Measurements from ENCODE around the gene CDS1.

CDS1 gene

DNA sequence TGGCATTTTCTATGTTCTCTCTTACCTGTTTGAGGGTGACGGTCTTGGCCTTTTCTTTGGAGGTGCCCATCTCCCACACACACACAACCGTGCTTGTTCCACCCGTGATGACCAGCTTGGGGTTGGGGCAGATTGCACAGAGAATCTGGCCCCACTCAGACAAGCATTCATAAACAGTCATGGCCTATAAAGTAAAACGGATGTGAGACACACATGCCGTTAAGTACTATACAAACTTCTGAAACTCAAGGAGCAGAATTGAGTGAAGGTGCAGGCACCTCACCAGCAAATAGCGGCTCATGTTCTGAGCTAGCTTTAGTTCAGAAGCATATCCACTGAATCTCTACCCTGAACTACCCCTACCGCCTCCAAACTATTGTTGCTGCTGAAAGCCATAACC is 107.6 kb downstream of the CDS1 start:
- TF ChIP-seq, protein P1, sequence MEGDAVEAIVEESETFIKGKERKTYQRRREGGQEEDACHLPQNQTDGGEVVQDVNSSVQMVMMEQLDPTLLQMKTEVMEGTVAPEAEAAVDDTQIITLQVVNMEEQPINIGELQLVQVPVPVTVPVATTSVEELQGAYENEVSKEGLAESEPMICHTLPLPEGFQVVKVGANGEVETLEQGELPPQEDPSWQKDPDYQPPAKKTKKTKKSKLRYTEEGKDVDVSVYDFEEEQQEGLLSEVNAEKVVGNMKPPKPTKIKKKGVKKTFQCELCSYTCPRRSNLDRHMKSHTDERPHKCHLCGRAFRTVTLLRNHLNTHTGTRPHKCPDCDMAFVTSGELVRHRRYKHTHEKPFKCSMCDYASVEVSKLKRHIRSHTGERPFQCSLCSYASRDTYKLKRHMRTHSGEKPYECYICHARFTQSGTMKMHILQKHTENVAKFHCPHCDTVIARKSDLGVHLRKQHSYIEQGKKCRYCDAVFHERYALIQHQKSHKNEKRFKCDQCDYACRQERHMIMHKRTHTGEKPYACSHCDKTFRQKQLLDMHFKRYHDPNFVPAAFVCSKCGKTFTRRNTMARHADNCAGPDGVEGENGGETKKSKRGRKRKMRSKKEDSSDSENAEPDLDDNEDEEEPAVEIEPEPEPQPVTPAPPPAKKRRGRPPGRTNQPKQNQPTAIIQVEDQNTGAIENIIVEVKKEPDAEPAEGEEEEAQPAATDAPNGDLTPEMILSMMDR (IDR thresholded peaks at IDR 0.05; ENCODE audit: low read depth, low read length): no peak
- peak overlapping the region; percentile 36 for H3K4me3 ChIP-seq (ENCODE audit: low read depth, low read length)

DNA sequence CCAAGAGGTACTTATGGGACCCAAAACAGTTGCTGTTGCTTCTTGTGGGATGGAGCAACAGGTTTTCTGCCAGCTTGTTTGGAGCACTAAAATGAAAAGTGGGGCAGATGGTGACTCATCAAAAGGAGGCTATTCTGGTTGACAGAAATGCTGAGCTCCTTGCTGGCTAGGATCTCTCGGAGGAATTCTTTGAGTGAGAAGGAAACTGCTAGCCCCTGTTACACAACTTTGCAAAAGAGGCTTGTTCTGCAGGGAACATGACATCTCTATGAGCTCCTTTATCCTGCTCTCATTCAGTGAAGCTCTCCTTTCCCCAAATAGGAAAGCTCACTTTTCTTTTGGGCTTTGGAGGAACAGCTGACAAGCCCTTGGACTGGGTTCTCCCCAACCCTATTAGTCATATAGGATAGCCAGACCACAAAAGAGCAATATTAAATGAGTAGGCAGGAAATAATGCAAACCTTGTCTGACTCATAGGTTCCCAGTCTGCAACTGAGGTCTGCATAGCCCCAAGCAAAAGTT is 108.3 kb downstream of the CDS1 start:
- H3K4me3 ChIP-seq (ENCODE audit: low read depth, low read length): peak overlapping the region; percentile 9; the same call in 1 of the 2 replicates
- TF ChIP-seq, protein P1 (IDR thresholded peaks at IDR 0.05; ENCODE audit: low read depth, low read length): no peak

DNA sequence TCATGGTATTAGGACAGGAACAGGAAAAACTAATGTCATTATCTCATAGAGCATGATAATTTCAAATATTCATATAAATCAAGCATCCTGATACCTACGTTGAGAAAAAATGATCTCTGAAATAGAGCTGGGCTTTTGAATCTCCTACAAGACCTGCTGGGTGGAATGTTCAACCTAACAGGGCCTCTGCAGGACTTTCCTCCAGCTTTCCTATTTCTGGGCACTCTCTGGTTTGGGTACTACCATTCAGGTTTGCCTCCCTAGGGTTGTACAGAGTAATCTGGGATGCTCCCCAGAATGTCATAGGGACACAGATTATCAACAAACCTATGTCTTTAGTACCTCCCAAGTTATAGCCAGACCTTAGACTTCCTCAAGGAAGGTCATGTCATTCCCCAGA is 108.9 kb downstream of the CDS1 start:
- TF ChIP-seq, protein P1 (IDR thresholded peaks at IDR 0.05; ENCODE audit: low read depth, low read length): no peak

DNA sequence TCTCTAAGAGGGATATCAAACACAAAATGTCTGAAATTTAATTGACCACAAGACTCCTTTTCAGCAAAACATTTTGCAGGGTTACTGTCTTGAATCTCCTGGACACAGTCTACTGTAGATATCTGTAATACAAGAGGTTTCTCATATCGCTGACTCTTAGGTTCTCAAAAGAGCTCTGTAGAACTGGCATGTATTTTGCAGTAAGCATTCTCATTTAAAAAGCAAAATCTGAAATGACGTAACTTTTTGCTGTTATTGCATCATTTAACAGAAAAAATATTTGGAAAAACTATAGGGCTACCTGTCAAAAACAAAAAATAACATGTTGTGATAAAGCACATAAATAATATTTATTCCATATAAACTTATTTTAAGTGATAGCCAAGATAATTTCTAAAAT is 114.2 kb downstream of the CDS1 start:
- no peak overlapping the region for H3K4me3 ChIP-seq (ENCODE audit: low read depth, low read length)
- TF ChIP-seq, protein P1 (IDR thresholded peaks at IDR 0.05; ENCODE audit: low read depth, low read length): no peak

More for the DNA sequence above, 108.9 kb downstream of the CDS1 start:
- no peak overlapping the region for H3K4me3 ChIP-seq (ENCODE audit: low read depth, low read length)

DNA sequence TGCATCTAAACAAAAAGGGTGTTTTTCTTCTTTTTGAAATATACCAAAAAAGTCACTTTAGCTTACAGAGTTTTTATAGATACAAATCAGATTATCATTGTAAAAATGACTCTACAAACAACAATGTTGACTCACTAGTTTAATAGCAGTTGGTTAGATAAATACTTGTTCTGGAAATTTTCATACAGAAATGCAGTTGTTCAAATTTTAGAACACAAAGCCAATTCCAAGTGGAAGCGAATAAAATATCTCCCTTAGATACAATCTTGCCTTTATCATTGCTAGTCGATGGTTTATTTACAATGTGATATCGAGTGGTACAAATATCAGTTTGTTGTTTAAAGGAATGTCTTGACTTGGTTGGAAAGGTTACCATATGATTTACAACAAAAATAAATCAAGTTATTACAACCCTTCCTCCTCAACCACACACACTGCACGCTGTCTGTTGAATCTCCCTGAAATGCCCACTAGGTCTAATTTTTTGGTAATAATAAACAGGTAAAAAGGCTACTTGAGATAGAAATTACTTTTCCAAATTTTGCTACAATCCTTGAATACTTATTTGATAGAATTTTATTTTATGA is 114.8 kb downstream of the CDS1 start:
- no peak overlapping the region for H3K4me3 ChIP-seq (ENCODE audit: low read depth, low read length)
- TF ChIP-seq, protein P1 (IDR thresholded peaks at IDR 0.05; ENCODE audit: low read depth, low read length): no peak

DNA sequence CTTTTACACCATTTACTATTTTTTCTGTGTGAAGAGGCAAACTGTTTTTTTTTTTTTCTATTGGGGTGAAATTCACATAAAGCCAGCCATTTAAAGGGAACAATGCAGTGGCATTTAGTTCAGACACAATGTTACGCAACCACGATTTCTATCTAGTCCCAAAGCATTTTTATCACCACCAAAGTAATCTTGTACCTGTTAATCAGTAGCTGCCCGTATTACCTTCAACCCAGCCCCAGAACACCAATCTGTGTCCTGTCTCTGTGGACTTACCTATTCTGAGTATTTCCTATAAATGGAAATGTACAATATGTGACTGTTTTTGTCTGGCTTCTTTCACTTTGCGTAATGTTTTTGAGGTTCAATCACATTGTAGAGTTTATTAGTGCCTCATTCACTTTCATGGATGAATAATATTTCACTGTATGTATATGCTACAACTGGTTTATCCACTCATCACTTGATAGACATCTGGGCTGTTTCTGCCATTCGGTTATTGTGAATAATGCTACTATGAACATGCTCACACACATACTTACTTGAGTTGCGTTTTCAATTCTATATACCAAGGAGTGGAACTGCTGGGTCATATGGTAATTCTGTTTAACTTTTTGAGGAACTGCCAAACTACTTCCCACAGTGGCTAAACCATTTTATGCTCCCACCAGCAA is 116.2 kb downstream of the CDS1 start:
- no peak overlapping the region for H3K4me3 ChIP-seq (ENCODE audit: low read depth, low read length)
- TF ChIP-seq, protein P1 (IDR thresholded peaks at IDR 0.05; ENCODE audit: low read depth, low read length): no peak

Data from WI38 (cell line).